Heart left ventricle (tissue), 16 donors: ENCODE data around the gene LIN52. TPM values are rescaled to one million over a fixed set of nuclear protein-coding genes. Genes with fewer than 3 reads are reported as not detected.

Source experiments
- ATAC-seq, 4 donors: fragments of 200-7000 bp; cut with Tn5 transposase; one replicate each; pipeline ENCODE4 v1.9.1; 2020 to 2022; ENCODE audit warnings: moderate library complexity in 4 of 4, mild to moderate bottlenecking in 3 of 4, moderate number of reproducible peaks in 1 of 4
- DNase-seq, 5 donors: peaks; one replicate each; pipeline ENCODE4 v3.0.0-alpha.2; 2020
- H3K27ac ChIP-seq, 12 donors: fragments of 200-600 bp; sonication (generic) in 4 of 12; one replicate each; pipeline versions ENCODE4 v1.5.0 to v1.8.0; 2016 to 2022; ENCODE audit warnings: mild to moderate bottlenecking in 2 of 12
- H3K27me3 ChIP-seq, 9 donors: fragments of 200-600 bp; sonication (generic) in 2 of 9; one replicate each; pipeline versions ENCODE4 v1.5.1 to v1.8.0; 2016 to 2022; ENCODE audit warnings: mild to moderate bottlenecking in 3 of 9
- H3K36me3 ChIP-seq, 9 donors: fragments of 200-600 bp; sonication (generic) in 2 of 9; one replicate each; pipeline versions ENCODE4 v1.5.0 to v1.8.0; 2018 to 2022; ENCODE audit warnings: mild to moderate bottlenecking in 2 of 9
- H3K4me1 ChIP-seq, 12 donors: fragments of 200-600 bp; sonication (generic) in 4 of 12; one replicate each; pipeline versions ENCODE4 v1.5.0 to v1.8.0; 2016 to 2022; ENCODE audit warnings: mild to moderate bottlenecking in 3 of 12
- H3K4me3 ChIP-seq, 12 donors: fragments of 200-600 bp; sonication (generic) in 4 of 12; one replicate each; pipeline versions ENCODE4 v1.5.0 to v1.8.0; 2017 to 2022; ENCODE audit warnings: mild to moderate bottlenecking in 9 of 12, moderate library complexity in 4 of 12
- H3K9me3 ChIP-seq, 12 donors: fragments of 200-600 bp; sonication (generic) in 4 of 12; one replicate each; pipeline versions ENCODE4 v1.5.0 to v1.8.0; 2016 to 2022; ENCODE audit warnings: mild to moderate bottlenecking in 1 of 12
- POLR2A ChIP-seq, 2 donors: fragments of 450-650 bp; IDR thresholded peaks; one replicate each; pipeline ENCODE4 v1.6.1; 2017; ENCODE audit warnings: antibody characterized with exemption in 2 of 2, mild to moderate bottlenecking in 2 of 2, moderate library complexity in 2 of 2
- WGBS, 4 donors: extraction: QIAGEN DNeasy Blood & Tissue Kit in 2 of 4; methylation state at CpG; one replicate each; pipeline versions ENCODE4 v1.1.5 to v1.1.7; 2013 to 2018; 5-methylcytosine and 5-hydroxymethylcytosine counted together
- intact Hi-C, 10 donors: fragments of 100-400 bp; cut with DNase I; formaldehyde crosslinking; loops; one replicate each; pipeline versions ENCODE4 v1.11.1 to v1.14.2; 2022
- polyA plus RNA-seq, 2 donors: library from polyadenylated mRNA; stranded (reverse); fragments of 200-250 nt; gene quantifications; one replicate each; pipeline ENCODE4 v1.2.3, GENCODE V29; 2013
- total RNA-seq, 9 donors: library from RNA; depleted of rRNA in 2 of 9; stranded (reverse); fragments of >200 nt in 2 of 9; fragmentation: NEBNext Ultra II Directional in 3 of 9; extraction: Animal tissue kit (Norgen Biotek cat#: 25700) in 3 of 9; gene quantifications; one replicate each; pipeline versions ENCODE4 v1.1.0 to v1.2.4, GENCODE V29; 2016 to 2023
- TF ChIP-seq, protein P1 (sequence below), 12 donors: fragments of 200-600 bp; sonication (generic) in 4 of 12; IDR thresholded peaks; one replicate each; pipeline versions ENCODE4 v1.5.0 to v1.8.0; 2018 to 2022; ENCODE audit warnings: antibody characterized with exemption in 12 of 12, mild to moderate bottlenecking in 5 of 12
- donor health status: ischemic (EF 13 %, LVEDD 7.1; RV severe dilation, severe dysfunction).
- donor health status: healthy with polysubstance abuse.
- donor health status: DM: no; HTN: yes; CAD: no.
- donor health status: DM: no; HTN: no; CAD: no.
- donor health status: ischemic (EF 25% LVEDD 6.9; RV normal size, moderate dysfunction).
- donor health status: ischemic (EF 25% LVEDD 5.7; RV mildly dilated, moderate dysfunction).
- donor health status: healthy.
- donor health status: DM: yes; HTN: yes; CAD: no.
- donor health status: ischemic (EF 35%, LVEDD 5.7; RV mildly dilated, moderate dysfunction).
- donor health status: nonischemic (EF 11% LVEDD 7.7; RV severe dilation, severe dysfunction).
- donor health status: DM: yes; HTN: yes; CAD: no.
- donor health status: PGD.
- donor health status: ischemic (EF 29% LVEDD 5.4; RV normal size, mild dysfunction).
- donor health status: nonischemic (EF 23%, LVEDD 6.1; RV moderate dilation, normal function).

LIN52 gene
- total and polyA plus RNA-seq, 11 donors, result 4.2 to 14.5 (median 8.9) TPM

DNA sequence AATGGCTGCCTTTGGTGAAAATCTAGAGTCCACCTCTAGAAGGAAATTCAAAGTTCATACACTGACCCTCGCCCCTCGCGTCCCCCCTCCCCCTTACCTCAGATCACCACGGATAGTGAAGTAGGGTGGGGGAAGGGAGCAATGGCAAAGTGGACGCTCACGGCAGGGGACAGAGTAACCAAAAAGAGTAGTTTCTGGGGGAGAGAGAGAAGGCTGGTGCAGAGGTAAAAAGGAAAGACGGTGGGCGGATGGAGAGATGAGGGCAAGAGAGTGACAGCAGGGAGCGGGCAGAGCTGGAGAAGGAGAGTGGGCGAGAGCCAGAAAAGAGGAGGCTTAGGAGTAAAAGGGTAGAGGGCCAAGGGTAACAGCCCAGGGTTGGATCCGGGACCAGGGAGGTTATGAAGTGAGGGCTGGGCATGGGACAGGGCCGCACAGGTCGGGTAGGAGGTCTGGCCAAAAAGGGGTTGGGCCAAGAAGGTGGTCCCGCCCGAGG lies 926 bp upstream of the LIN52 start:
- Histone ChIP-seq H3K27me3 (no peaks in the 10 kb centered on the region), H3K27ac (peak overlapping the region; percentile 18 to 94 (median 81)), H3K9me3 (no peaks in the 10 kb centered on the region), H3K4me1 (peaks cover 0 to 43% (median 20%) of the 10 kb centered on the region in 12 donors), H3K4me3 (peak overlapping the region; percentile 37 to 90 (median 79)), H3K36me3 (no peaks in the 10 kb centered on the region)
- intact Hi-C loops, result loop anchor here in 2 of 10 donors (2.0 to 5.0 kb wide), 2 partner anchors 65 to 67 kb away; partner anchors contain the start of genes BBOF1 (in 2 of the 2) and ENTPD5 (in 2 of the 2)
- ATAC-seq, result peak in 3 of 4 donors; percentile 2 to 41 (median 21)
- no peak for DNase-seq
- 0 to 2% (median 1%) methylated on average over 15 of the region's 15 CpGs for WGBS, 4 donors
- TF ChIP-seq POLR2A (IDR thresholded peaks at IDR 0.05), result no peak
- TF ChIP-seq, protein P1, sequence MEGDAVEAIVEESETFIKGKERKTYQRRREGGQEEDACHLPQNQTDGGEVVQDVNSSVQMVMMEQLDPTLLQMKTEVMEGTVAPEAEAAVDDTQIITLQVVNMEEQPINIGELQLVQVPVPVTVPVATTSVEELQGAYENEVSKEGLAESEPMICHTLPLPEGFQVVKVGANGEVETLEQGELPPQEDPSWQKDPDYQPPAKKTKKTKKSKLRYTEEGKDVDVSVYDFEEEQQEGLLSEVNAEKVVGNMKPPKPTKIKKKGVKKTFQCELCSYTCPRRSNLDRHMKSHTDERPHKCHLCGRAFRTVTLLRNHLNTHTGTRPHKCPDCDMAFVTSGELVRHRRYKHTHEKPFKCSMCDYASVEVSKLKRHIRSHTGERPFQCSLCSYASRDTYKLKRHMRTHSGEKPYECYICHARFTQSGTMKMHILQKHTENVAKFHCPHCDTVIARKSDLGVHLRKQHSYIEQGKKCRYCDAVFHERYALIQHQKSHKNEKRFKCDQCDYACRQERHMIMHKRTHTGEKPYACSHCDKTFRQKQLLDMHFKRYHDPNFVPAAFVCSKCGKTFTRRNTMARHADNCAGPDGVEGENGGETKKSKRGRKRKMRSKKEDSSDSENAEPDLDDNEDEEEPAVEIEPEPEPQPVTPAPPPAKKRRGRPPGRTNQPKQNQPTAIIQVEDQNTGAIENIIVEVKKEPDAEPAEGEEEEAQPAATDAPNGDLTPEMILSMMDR (IDR thresholded peaks at IDR 0.05), result no peak

DNA sequence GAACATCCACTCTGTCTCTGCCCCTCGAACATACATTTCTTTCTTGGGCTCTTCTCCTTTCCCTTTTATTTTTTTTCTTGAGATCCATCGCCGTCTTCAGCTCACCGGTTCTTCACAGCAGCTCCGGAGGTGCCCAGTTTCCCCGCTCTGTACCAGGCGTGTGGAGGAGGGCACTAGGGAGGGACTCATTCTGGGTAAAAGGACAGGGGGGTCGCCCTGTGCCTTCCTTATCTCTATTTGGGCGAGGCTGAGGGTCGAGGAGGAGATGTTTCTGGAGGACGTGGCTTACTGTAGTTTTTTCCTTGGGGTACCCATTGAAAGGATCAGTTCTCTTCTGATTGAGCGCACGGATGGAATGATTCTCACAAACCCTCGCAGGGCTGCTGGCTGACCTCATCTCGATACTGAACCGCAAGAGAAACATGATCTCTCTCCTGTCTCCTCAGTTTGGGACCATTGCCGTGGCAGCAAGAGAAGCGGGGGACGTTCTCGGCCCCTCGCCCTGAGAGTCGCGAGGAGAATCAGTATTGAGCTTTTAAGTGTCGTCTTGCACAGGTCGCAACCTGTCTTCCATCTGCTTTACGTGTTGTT lies 386 bp downstream of the LIN52 start:
- intact Hi-C loops, result loop anchor here in 1 of 10 donors (2.0 kb wide), 1 partner anchor 66 kb away; the partner anchor contains the start of genes BBOF1 and ENTPD5
- H3K36me3 ChIP-seq, result no peaks in the 10 kb centered on the region
- no peaks in the 10 kb centered on the region for H3K27me3 ChIP-seq
- TF ChIP-seq POLR2A (IDR thresholded peaks at IDR 0.05), result no peak
- TF ChIP-seq, protein P1 (IDR thresholded peaks at IDR 0.05), result no peak
- no peaks in the 10 kb centered on the region for H3K9me3 ChIP-seq
- peak overlapping the region; percentile 32 to 94 (median 72) for H3K27ac ChIP-seq
- DNase-seq, result peak in 1 of 5 donors; percentile 30
- peak overlapping the region; percentile 59 to 90 (median 81) for H3K4me3 ChIP-seq
- peaks cover 0 to 43% (median 20%) of the 10 kb centered on the region in 12 donors for H3K4me1 ChIP-seq
- ATAC-seq, result peak in 2 of 4 donors; percentile 0 to 7
- WGBS, 4 donors, result 0 to 1% (median 0%) methylated on average over 25 to 26 of the region's 26 CpGs

DNA sequence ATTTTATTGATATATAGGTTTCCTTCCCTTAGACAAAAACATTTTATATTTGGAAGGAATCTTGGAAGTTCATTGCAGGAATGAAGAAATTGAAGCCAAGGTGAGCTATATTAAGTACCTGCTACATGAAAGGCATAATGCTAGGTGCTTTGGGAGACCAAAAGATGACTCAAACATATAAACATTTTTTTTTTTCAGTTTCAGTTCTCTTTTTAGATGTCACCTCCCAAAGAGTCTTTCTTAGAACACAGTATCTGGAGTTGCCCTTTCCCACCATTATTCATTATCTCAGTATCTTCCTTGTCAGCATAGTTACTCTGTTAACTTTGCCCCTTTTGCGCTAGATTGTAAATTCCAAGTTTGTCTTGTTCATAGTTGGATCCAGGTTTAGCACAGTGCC lies 1.1 kb downstream of the LIN52 start:
- H3K9me3 ChIP-seq, result no peaks in the 10 kb centered on the region
- peaks cover 0 to 2% (median 0%) of the 10 kb centered on the region in 9 donors for H3K36me3 ChIP-seq
- WGBS, 4 donors, result 90 to 97% (median 93%) methylated on average over 1 of the region's 1 CpG
- no peaks in the 10 kb centered on the region for H3K27me3 ChIP-seq
- peak overlapping the region in 1 of 12 donors; percentile 94 for H3K27ac ChIP-seq
- peaks cover 0 to 38% (median 20%) of the 10 kb centered on the region in 12 donors for H3K4me1 ChIP-seq
- DNase-seq, result no peak
- no peak for ATAC-seq
- peak overlapping the region in 10 of 12 donors; percentile 59 to 90 (median 81) for H3K4me3 ChIP-seq
- intact Hi-C loops, result loop anchor here in 1 of 10 donors (2.0 kb wide), 1 partner anchor 67 kb away; the partner anchor contains the start of genes BBOF1 and ENTPD5
- TF ChIP-seq POLR2A (IDR thresholded peaks at IDR 0.05), result no peak
- TF ChIP-seq, protein P1 (IDR thresholded peaks at IDR 0.05), result no peak

DNA sequence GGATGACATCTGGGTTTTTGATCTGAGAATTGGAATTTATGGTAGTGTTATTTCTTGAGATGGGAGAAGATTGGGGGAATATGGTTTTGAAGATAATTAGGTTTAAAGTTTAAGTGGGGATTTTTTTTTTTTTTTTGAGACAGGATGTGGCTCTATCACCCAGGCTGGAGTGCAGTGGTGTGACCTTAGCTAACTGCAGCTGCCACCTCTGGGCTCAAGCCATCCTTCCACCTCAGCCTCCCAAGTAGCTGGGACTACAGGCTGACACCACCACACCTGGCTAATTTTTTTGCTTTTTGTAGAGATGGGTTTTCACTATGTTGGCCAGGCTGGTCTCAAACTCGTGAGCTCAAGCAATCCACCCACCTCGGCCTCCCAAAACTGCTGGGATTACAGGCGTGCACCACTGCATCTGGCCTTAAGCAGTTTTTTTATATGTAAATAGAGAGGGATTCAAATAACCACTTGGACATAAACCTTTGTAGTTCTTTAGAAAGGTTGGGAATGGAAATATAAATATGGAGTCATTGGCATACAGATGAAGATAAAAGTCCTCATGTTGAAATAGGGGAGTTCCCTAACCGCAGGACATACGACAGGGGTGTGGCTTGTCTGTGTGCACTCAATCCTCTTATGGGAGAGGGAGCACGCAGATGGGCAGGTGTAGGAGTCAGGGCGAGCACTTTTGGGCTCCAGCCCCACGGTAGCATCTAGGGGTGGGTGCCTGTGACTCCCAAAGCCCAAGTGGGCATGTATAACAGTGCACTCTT lies 4.7 kb downstream of the LIN52 start:
- intact Hi-C loops, result no loop called here
- Histone ChIP-seq H3K27me3 (no peaks in the 10 kb centered on the region), H3K4me1 (peaks cover 0 to 17% (median 10%) of the 10 kb centered on the region in 12 donors), H3K9me3 (no peaks in the 10 kb centered on the region), H3K27ac (no peak overlapping the region), H3K36me3 (peaks cover 0 to 35% (median 28%) of the 10 kb centered on the region in 9 donors), H3K4me3 (no peak overlapping the region)
- TF ChIP-seq, protein P1 (IDR thresholded peaks at IDR 0.05), result no peak
- TF ChIP-seq POLR2A (IDR thresholded peaks at IDR 0.05), result no peak
- WGBS, 4 donors, result 93 to 96% (median 94%) methylated on average over 8 of the region's 8 CpGs
- ATAC-seq (no peak), DNase-seq (no peak)
